SW 1271 (cell line): Measurements from ENCODE around the gene PICK1.
"Not testable (repeated sequence)": the region's sequence is repeated elsewhere in the genome, so short reads cannot be mapped to it uniquely, and the experiment has no call there.

ENCODE experiments used
- DNase-seq, 2 experiments: peaks; one replicate each; lab custom pipeline; 2025; lab: John Stamatoyannopoulos, UW

Gene PICK1

DNA sequence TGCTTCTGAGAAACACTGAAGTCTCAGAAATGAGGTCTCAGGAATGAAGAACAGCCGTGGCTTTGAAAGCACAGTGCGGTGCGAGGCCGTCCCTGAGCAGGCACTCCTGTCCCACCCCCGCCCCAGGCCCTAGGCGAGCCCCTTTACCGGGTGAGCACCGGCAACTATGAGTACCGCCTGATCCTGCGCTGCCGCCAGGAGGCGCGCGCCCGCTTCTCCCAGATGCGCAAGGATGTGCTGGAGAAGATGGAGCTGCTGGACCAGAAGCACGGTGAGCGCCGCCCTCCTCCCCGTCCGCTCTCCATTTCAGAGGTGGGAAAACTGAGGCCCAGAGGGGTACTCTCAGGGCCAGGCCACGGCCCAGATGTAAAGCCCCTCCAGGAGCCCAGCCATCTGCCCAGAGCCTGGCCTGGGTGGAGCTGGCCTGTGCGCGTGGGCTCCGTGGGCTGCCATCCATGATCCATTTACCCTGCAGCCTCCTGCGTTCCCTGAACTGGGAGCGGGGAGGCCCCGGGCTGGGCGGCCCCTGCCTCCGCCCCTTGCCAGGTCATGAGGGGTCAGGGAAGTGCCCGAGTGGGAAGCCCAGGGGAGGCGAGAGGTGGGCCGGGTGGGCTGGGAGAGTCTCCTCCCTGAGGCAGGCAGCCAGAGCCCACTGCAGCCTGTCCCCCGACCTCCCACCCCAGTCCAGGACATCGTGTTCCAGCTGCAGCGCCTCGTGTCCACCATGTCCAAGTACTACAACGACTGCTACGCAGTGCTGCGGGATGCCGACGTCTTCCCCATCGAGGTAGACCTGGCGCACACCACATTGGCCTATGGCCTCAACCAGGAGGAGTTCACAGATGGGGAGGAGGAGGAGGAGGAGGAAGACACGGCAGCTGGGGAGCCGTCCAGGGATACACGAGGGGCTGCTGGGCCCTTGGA is 17.2 kb downstream of the PICK1 start:
- no peak for DNase-seq

DNA sequence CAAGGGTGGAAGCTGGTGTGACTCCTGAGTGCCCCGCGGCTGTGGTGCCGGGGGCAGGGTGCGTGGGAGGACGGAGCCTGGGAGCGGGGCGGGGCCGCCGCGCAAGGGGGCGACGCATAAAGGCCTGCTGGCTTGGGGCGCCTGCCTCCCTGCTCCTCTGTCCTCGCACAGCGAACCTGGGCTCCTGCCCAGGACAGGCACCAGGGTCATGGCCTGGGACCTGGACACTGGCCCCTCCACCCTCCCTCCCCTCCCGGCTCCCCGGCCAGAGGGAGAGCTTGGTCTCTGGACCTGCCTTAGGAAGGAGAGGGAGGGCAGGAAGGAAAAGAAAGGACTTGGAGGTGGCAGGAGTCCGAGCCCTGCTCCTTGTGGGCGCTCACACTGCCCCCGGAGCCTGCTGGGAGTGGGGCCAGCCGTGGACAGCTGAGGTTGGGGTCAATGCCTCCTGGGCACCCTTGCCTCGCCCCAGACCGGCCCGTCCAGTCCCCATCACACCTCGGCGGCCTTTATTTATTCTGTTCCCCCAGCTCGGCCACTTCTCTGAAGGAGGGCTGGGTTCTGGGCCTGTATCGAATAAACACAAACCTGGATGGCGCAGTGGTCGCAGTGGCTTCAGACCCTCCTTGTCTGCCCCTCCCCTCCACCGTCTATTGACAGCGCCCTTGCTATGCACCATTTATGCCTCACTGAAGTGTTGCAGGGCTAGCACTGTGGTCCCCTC is 18.1 kb downstream of the PICK1 start:
- DNase-seq: no peak

DNA sequence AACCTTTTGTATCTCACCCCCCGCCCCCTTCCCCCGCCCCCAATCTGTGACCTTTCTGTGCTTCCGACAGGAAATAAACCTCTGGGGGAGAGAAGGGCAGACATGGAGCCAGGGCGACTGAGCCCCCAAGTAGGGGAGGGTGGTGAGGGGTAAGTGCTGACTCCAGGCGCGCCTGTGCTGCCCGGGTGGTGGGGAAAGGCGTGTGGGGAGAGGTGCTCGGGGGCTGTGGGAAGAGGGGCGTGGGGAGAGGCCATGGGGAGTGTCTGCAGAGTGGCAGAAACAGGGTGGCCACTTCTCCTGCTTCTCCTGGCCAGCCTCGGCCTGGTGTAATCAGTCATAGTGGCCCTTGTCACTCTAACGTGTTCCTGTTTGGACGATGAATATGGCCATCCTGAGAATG is 18.8 kb downstream of the PICK1 start:
- DNase-seq: no peak

DNA sequence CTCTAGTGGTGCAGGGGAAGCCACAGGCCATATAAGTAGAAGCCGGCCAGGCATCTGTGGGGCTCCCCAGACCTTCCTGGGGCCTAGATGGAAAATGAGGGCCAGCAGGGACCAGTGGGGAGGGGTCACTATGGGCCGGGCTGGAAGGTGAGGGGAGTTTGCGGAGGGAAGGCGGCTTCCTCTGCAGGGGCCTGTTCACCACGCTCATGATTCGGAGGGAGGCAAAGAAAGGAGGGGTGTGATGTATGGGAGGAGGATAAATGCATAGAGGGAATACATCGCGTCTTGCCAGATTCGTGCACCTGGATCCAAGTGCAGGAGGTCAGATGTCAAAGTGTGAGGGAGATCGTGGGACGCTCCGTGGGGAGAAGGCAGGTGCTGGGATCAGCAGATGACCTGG is 19.9 kb downstream of the PICK1 start:
- no peak for DNase-seq

DNA sequence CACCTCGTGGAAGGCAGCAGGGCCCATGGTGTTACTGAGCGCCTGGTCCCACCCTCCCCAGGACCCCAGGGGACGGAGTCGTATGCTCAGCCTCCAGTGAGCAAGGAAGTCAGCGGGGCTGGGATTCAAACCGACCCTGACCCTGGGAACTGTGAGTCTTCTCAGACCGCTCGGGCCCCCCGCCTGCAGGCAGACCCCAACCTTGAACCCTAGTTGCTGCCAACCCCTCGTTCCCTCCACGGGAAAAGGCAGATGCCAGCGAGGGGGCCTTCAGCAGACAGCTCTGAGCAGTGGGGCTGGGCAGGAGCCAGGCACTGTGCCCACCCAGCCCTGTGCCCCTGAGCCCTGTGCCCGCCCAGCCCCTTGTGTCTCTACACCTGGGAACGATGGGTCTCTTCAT is 20.4 kb downstream of the PICK1 start:
- no peak for DNase-seq

DNA sequence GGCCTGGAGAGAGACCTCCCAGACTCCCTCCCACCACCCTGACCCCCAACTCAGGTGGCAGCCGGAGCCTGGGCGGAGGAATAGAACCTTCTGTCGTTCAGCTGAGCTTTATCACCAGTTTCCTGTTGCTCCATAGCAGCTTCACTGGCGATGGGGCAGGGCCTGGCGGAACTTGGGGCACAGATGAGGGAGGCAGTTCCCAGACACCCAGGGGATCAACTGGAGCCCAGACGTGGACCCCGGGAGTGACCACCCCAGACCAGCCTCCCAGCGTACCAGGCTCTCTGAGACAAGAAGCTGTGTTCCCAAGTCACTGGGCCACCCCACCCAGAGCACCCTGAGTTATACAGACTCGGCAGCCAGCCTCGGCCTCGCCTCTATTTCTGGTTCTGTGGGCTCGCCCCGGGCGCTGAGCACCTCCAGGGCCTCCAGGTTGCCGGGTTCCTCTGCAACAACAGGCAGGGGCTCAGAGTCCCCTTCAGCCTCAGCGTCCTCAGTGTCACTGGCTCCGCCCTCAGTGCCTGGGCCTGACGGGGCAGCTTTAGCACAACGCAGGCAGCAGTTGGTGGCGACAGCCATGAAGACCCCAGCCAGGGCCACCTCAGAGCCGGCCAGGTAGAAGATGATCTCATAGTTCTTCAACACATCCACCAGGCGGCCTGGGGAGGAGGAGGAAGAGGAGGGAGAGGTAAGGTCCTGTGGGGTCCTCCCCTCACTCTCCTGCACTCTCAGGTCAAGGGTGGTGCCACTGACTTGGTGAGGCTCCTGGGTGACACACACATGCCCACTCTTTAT is 21.0 kb downstream of the PICK1 start:
- DNase-seq: no peak

DNA sequence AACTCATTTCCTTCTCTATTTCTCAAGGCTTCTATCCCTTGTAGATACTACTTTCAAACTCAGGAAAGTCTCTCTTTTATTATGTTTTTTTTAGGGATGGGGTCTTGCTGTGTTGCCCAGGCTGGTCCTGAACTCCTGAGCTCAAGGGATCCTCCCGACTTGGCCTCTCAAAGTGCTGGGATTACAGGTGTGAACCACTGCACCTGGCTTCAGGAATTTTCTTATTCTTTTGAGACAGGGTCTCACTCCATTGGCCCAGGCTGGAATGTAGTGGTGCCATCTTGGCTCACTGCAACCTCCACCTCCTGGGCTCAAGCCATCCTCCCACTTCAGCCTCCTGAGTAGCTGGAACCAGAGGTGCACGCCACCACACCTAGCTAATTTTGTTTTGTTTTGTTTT is 22.0 kb downstream of the PICK1 start:
- not testable (repeated sequence) for DNase-seq

DNA sequence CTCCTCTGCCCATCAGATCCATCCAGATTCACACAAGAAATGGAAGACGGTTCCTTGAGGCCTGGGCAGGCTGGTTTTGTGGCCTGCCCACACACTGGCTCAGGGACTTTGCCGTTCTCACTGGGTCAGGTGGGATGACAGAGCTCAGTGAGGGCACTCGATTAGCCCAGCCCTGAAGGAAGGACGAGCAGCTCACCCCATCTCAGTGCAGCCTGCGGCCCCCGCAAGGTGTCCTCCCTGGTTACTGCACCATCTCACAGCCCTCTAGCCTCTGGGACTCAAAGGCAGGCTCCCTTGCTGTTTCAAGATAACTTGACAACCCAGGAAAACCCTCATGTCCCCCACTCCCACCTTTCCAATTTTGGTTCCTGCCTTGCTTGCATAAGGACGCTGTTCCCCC is 22.6 kb downstream of the PICK1 start:
- DNase-seq: no peak

DNA sequence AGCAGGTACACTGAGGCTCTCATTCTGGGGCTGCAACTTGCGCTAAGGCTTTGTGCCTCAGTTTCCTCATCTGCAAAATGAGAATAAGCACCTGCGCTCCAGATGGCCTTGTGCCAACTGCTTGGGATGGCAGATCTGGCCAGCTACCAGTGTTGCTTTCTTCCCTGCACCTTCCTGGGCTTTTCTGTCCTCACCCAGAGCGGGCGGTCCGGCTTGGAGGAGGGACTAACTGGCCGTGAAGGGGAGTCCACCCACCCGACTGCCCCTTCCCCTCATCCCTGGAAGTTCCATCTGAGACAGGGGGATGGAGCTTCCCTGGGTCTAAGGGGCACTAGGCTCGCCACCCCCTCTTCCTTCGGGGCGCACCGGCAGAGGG is 23.3 kb downstream of the PICK1 start:
- no peak for DNase-seq

DNA sequence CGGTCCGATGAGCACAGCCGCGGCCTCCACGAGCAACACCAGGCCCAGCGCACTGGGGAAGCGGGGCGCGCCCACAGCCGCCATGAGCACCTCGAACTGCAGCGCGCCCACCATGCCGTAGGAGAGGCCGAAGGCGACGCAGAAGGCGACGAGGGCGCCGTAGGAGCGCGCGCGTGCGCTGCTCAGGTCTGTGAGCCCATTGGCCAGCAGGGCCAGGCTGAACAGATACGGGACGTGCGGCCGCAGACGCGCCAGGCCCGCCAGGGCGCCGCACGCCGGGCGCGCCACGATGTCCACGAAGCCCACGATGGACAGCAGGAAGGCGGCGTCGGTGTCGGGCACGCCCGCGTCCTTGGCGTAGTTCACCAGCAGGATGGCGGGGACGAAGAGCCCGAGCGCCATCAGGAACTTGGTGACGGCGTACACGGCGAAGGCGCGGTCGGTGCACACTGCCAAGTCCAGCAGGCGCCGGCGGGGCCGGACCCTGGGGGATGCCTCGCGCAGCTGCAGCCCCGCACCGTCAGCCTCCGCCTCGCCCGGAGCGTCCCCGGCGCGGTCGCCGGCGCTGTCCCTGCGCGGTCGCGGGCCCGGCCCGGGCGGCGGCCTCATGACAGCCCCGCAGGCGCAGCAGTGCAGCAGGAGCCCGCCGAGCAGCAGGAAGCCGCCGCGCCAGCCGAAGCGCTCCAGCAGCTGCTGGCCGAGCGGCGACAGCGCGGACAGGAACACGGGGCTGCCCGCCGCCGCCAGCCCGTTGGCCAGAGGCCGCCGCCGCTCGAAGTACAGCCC is 23.8 kb downstream of the PICK1 start:
- no peak for DNase-seq

DNA sequence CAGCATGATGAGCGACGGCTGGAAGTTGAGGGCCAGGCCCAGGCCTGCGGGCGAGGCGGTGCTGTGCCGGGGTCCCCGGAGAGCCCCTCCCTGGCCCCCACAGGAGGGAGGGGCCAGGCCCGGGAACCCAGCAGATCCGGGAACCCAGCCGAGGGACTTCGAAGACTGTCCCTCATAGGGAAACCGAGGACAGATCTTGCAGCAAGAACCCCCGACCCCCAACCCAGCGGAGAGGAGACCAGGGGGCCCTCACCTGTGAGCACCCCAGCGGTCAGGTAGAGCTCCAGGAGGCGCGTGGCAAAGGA is 24.4 kb downstream of the PICK1 start:
- no peak for DNase-seq

DNA sequence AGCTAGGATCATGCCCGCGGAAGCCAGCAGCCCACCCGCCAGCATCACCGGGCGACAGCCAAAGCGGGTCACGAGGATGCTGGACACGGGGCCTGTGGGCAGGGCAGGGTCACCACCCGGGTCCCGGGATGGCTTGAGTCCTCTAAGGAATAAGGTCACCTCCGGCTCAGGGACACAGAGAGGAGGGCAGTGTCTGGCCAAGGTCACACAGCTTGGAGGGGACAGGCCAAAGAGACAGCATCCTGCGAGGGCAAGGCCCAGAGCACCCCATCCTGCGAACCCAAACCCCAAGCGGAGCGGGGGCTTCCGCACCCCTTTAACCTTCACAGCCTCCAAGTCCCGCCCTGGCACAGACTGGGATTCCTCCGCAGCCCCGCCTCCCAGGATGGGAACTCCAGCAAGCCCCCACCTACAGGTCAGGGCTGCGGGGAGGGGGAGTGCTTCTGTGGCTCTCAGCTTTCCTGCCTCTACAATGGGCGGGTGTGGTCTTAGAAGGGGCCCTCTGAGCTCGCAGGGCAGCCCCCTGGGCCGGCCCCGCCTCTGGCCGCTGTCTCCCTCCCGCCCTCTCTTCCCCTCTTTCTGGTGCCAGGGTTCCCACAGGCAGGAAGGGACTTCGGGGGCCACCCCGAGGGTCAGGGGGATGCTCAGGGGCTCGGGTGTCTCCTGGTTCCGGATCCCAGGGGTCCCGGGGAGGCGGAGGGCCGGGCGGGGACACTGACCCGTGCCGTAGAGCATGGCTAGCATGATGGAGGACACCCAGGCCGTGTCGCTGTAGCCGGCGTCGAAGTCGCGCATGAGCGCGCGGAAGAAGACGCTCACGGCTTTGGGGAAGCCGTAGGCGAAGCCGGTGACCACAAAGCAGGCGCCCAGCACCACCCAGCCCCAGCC is 25.0 kb downstream of the PICK1 start:
- no peak for DNase-seq

DNA sequence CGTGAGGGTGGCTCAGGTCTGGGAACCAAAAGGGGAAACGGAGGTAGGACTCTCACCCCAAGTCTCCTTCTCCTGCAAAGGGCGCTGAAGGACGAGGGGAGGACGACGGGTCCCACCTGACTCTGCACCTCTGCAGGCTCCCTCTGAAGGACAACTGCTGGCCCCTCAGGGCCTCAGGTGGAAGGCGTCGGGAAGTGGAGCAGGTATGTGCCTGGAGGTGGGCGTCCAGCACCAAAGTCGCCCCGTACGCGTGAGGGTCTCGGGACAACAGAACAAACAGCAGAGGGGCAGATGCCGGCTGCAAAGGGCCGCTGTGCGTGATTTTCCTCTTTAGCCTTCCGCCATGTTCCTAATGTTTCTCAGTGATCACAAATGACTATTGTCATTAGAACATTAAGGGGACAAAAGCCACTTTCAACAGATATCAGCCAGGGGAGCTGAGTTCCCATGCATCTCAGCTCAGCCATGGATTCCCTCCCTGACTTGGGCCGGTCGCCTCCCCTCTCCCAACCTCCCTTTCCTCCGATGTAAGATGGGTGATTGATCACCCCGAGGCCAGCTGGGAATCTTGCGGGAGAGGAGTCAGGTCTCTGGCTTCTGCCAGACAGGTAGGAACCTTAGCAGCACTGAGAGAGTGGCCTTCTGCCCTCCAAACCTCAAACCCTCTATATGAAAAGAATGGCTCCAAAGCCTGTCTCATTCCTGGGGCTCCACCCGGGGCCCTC is 25.9 kb downstream of the PICK1 start:
- no peak for DNase-seq

DNA sequence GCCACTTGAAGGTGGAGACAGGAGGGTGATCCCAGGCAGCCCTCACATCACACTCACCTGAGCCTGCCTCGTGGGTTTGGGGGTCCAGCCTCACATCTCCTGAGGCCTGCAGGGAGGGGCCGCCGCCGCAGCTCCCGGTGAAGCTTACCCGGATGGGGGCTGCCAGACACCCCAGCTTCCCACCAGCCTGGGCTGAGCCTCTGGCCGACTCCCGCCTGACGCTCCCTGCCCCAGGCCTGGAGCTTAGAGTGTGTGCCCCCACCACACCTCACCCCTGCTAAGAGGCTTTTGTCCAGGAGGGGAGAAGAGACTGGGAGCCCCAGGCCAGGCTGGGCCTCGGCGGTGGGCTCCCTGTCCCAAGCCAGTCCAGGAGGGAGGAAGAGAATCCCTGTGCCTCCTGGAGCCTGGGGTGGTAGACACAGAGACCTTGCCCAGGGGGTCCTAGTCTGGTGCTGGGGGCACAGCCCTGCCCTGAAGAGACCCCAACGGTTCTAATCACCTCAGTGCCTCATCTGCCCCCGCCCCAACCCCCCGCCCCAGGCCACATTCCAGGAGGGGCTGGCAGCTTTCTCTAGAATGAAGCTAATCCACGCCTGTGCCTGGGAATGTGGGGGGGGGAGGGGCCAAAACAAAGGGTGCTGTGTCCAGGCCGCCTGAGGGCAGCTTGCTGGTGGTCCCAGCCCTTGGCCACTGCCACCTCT is 26.9 kb downstream of the PICK1 start, which contains the start of gene SLC16A8:
SLC16A8 (minus strand) TSS at position 254 of the 701 bp plus-strand sequence. CDS start 1,311 bp downstream, outside the sequence.
- DNase-seq: no peak

DNA sequence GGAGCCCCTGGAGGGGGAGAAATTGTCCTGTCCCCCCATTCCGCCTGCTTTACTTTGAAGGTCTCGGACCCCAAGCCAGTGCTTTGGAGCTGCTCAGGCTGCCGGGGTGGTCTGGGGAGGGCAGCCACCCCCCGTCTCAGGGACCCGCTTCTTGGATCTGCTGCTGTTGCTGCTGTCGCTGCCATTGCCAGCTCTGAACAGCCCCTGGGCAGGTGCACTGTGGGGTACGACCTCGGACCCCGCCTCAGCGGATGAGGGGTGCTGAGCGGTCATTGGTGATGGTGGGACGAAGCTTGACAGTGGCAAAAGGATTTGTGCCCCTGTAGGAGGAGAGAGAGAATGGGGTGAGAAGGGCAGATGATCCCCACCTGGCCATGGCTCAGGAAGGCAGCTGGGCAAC is 27.9 kb downstream of the PICK1 start:
- DNase-seq: no peak

DNA sequence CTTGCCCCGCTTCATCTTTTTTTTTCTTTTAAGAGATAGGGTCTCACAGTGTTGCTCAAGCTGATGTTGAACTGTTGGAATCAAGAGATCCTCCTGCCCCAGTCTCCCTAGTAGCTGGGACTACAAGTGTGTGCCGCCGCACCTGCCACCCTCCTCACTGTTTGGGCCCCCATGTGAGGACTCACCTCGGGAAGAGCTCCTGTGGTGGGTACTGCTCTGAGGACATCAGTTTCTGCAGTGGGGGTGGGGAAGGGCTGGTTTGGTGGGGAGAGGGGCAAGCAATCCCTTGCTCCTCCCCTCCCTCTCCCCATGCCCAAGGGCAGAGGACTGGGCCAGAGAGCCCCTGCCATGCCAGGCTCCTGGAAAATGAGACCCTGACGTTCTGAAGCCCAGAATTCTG is 28.3 kb downstream of the PICK1 start:
- DNase-seq: no peak

DNA sequence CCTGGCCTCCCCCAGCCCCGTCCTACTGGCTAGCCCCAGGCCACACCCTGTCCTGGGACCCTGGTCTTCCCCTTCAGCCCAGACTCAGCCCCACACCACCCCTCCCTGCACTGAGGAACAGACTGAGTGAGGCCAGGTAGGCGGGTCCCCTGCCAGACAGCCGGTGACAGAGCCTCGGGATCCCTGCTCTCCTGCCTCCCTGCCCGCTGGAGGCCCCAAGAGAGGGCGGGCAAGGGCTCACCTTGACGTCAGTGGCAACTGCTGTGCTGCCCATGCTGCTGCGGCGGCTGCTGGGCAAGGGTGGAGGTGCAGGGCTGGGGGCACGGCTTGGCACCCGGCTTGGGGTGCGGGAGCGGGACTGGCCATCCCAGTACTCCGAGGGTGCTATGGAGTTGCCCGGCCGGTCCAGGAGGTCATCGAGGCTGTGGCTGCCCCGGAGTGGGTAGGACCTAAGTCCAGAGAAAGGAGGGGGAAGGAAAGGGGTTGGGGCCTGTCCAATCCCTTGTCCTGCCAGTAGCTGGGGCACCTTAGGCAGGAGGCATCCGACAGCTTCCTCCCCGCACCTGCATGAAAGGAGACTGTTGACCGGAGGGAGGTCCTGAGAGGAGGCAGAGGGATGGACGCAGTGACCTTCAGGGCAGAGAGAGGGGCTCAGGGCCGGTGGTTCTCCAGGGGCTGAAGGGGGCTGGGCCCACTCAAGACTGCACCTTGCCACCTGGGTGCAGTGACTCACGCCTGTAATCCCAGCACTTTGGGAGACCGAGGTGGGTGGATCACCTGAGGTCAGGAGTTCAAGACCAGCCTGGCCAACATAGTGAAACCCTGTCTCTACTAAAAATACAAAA is 29.0 kb downstream of the PICK1 start:
- DNase-seq: no peak

DNA sequence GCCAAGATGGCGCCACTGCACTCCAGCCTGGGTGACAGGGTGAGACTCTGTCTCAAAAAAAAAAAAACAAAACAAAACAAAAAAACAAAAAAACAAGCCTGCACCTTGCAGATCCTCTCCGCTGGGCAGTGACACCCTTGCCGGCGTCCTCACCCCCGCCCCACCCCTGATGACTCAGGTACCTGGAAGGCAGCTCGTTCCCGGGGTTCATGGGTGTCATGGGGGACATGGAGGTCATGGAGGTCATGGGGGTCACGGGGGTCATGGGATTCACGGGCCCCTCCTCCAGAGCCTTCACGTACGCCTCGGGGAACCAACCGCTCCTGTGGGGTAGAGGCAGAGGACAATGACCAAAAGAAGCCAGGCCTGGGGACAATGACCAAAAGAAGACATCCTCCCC is 29.7 kb downstream of the PICK1 start:
- DNase-seq: no peak

DNA sequence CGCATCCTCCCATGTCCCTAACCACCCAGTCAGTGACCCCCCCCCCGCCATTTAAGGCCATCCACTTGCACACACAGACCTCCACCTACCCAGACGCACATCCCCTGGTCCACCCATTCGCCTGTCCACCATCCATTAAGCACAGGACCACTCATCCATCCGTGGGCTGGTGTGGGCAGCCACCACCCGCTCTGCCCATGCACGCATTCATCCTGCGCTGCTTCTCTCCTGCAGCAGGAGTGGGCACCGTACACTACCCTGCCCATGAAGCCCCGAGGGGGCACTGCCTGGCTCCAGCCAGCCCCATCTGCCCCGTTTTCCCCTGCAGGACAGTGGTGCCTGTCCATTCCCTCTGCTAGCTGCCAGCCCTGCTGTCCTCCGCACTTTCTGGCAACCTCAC is 30.7 kb downstream of the PICK1 start:
- DNase-seq: no peak
